Adrenal gland (tissue), 12 donors: Measurements from ENCODE around the gene STAT6. TPM values are rescaled to one million over a fixed set of nuclear protein-coding genes. Genes with fewer than 3 reads are reported as not detected.

Experiments
- DNase-seq, 7 donors: peaks; one replicate each; pipeline ENCODE4 v3.0.0-alpha.2; 2019 to 2020
- H3K27ac ChIP-seq, 5 donors: fragments of 200-600 bp; sonication (generic) in 4 of 5; 1 replicate in 3 of 5; 2 replicates in 2 of 5; pipeline versions ENCODE4 v1.5.1 to v1.8.0; 2016 to 2020; ENCODE audit warnings: mild to moderate bottlenecking in 1 of 5
- H3K27me3 ChIP-seq: fragments of 200-600 bp; 2 replicates; pipeline ENCODE4 v1.8.0; 2021
- H3K36me3 ChIP-seq, 2 donors: fragments of 200-600 bp; replicated peaks in 1 of 2; 1 replicate in 1 of 2; 2 replicates in 1 of 2; pipeline versions ENCODE4 v1.5.1 to v1.8.0; 2018 to 2022
- H3K4me1 ChIP-seq, 2 donors: fragments of 200-600 bp; replicated peaks in 1 of 2; 1 replicate in 1 of 2; 2 replicates in 1 of 2; pipeline versions ENCODE4 v1.5.1 to v1.8.0; 2018 to 2021
- H3K4me3 ChIP-seq, 4 donors: fragments of 200-600 bp; sonication (generic) in 3 of 4; one replicate each; pipeline ENCODE4 v1.5.1; 2016 to 2018
- H3K9me3 ChIP-seq, 3 donors: fragments of 200-600 bp; sonication (generic) in 1 of 3; replicated peaks in 1 of 3; 1 replicate in 2 of 3; 2 replicates in 1 of 3; pipeline versions ENCODE4 v1.5.1 to v1.8.0; 2016 to 2021
- POLR2A ChIP-seq, 2 donors: fragments of 450-650 bp; IDR thresholded peaks; one replicate each; pipeline ENCODE4 v1.6.1; 2017; ENCODE audit warnings: antibody characterized with exemption in 2 of 2, mild to moderate bottlenecking in 2 of 2, moderate library complexity in 1 of 2
- WGBS, 4 donors: extraction: QIAGEN DNeasy Blood & Tissue Kit in 2 of 4; methylation state at CpG; one replicate each; pipeline versions ENCODE4 v1.1.5 to v1.1.7; 2013 to 2017; 5-methylcytosine and 5-hydroxymethylcytosine counted together
- intact Hi-C, 2 donors: fragments of 100-400 bp; cut with DNase I; formaldehyde crosslinking; loops; one replicate each; pipeline versions ENCODE4 v1.14.1 to v1.15.0; 2022 to 2023
- polyA plus RNA-seq, 3 donors: library from polyadenylated mRNA; stranded (reverse); fragments of 200-250 nt in 2 of 3; fragments of 350-450 nt in 1 of 3; fragmentation: Illumina TruSeq in 1 of 3; extraction: RNeasy Lipid Tissue Mini Kit (QIAGEN cat#74804) in 1 of 3; gene quantifications; one replicate each; pipeline ENCODE4 v1.2.3, GENCODE V29; 2013 to 2014
- total RNA-seq, 9 donors: library from RNA; depleted of rRNA in 4 of 9; stranded (reverse); fragments of >200 nt in 4 of 9; fragments of 120-200 nt in 1 of 9; fragmentation: NEBNext Ultra II Directional in 1 of 9; extraction: Animal tissue kit (Norgen Biotek cat#: 25700) in 1 of 9; gene quantifications; one replicate each; pipeline versions ENCODE4 v1.1.0 to v1.2.4, GENCODE V29; 2013 to 2023
- TF ChIP-seq, protein P1 (sequence below), 6 experiments: fragments of 450-650 bp in 4 of 6; fragments of 200-600 bp in 2 of 6; sonication (generic) in 1 of 6; IDR thresholded peaks; 1 replicate in 5 of 6; 2 replicates in 1 of 6; pipeline versions ENCODE4 v1.5.1 to v1.8.0; 2016 to 2021; ENCODE audit warnings: antibody characterized with exemption in 6 of 6, mild to moderate bottlenecking in 2 of 6, moderate library complexity in 1 of 6
- donor health status: healthy with polysubstance abuse.
- donor health status: Bipolar disorder and iron deficiency.
- donor health status: DM: yes; HTN: yes; CAD: no.
- donor health status: DM: no; HTN: no; CAD: no.
- donor health status: DM: no; HTN: no; CAD: no.
- donor health status: DM: yes; HTN: yes; CAD: no.

STAT6 gene
- total and polyA plus RNA-seq, 12 donors, result 71.9 to 321 (median 155) TPM

- Histone ChIP-seq H3K4me3 (peak overlapping the region in 2 of 4 donors; percentile 60 to 83), H3K36me3 (peaks cover 0 to 9% of the 10 kb centered on the region in 2 donors), H3K9me3 (no peaks in the 10 kb centered on the region), H3K27me3 (no peaks in the 10 kb centered on the region), H3K27ac (peak overlapping the region; percentile 76 to 100 (median 99)), H3K4me1 (peaks cover 12 to 29% of the 10 kb centered on the region in 2 donors)
- TF ChIP-seq POLR2A (IDR thresholded peaks at IDR 0.05), result no peak
- TF ChIP-seq, protein P1, sequence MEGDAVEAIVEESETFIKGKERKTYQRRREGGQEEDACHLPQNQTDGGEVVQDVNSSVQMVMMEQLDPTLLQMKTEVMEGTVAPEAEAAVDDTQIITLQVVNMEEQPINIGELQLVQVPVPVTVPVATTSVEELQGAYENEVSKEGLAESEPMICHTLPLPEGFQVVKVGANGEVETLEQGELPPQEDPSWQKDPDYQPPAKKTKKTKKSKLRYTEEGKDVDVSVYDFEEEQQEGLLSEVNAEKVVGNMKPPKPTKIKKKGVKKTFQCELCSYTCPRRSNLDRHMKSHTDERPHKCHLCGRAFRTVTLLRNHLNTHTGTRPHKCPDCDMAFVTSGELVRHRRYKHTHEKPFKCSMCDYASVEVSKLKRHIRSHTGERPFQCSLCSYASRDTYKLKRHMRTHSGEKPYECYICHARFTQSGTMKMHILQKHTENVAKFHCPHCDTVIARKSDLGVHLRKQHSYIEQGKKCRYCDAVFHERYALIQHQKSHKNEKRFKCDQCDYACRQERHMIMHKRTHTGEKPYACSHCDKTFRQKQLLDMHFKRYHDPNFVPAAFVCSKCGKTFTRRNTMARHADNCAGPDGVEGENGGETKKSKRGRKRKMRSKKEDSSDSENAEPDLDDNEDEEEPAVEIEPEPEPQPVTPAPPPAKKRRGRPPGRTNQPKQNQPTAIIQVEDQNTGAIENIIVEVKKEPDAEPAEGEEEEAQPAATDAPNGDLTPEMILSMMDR (IDR thresholded peaks at IDR 0.05), result peak in 2 of 6 experiments; percentile 56 to 74
- DNase-seq, result no peak
- intact Hi-C loops, result loop anchor here (2.0 to 5.0 kb wide), 2 partner anchors 35 to 42 kb away; partner anchors contain the start of gene NEMP1 (in 1 of the 2)
- 57 to 73% (median 62%) methylated on average over 7 to 9 of the region's 9 CpGs for WGBS, 4 donors
Observed at GRCh38 chr12:57112492-57113294, 1.5 kb upstream of the STAT6 start.

- peaks cover 12 to 34% of the 10 kb centered on the region in 2 donors for H3K4me1 ChIP-seq
- intact Hi-C loops, result loop anchor here (2.0 to 5.0 kb wide), 2 partner anchors 22 to 33 kb away; partner anchors contain the start of genes NAB2 (in 1 of the 2) and NEMP1 (in 1 of the 2)
- TF ChIP-seq, protein P1 (IDR thresholded peaks at IDR 0.05), result peak in 2 of 6 experiments; percentile 12 to 20
- peak in 1 of 2 donors; percentile 25 for TF ChIP-seq POLR2A (IDR thresholded peaks at IDR 0.05)
Observed at GRCh38 chr12:57110104-57111030, 795 bp downstream of the STAT6 start.

DNA sequence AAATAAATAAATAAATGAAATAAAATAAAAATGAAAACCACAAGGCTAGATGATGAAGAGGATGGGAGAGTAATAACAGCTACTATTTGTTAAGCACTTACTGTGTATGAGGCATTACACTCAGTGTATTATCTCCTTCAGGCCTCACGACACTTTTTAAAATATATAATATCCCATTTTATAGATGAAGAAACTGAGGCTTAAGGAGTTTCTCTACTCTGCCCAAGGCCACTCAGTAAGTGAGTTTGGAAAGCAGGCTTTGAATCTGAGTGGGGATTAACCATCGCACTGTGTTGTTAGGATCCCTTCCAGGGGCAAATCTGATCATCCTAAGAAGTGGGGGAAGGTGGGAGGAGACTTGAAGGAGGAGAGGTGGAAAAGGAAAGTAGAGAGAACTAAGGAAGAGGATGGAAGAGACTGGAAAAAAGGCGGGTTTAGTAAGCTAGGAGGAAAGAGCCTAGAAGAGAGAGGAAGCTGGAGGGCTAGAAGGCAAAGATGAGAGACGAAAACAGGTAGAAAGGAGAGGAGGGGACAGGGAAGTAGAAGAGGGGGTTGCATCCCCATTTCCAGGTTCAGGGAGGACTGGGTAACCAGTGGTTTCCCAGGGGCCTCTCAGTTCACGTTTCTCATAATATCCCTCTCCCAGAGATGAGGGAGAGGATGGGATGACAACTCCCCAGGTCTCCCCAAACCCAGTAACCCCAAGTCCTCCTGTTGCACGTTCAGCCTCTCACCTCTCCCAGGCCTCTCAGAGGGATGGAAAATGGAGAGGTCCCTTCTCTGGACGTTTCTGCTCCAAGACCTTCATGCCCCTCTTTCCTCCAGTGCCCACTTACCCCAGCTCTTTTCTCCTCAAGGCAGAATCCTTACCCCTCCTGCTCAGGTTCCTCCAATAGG, 1.7 kb downstream of the STAT6 start:
- H3K4me1 ChIP-seq, result peaks cover 12 to 34% of the 10 kb centered on the region in 2 donors

More at GRCh38 chr12:57110104-57111030, 795 bp downstream of the STAT6 start:
- peaks cover 0 to 30% of the 10 kb centered on the region in 2 donors for H3K36me3 ChIP-seq
- 4 to 6% (median 5%) methylated on average over 15 to 28 of the region's 28 CpGs for WGBS, 4 donors
- peak overlapping the region; percentile 76 to 100 (median 99) for H3K27ac ChIP-seq
- peak; percentile 69 to 81 (median 77) for DNase-seq
- peak overlapping the region; percentile 27 to 98 (median 72) for H3K4me3 ChIP-seq
- H3K9me3 ChIP-seq, result no peaks in the 10 kb centered on the region
- H3K27me3 ChIP-seq, result no peaks in the 10 kb centered on the region

More for the DNA sequence above, 1.7 kb downstream of the STAT6 start:
- Histone ChIP-seq H3K27me3 (no peaks in the 10 kb centered on the region), H3K27ac (peak overlapping the region; percentile 76 to 100 (median 99)), H3K4me3 (peak overlapping the region in 2 of 4 donors; percentile 60 to 83), H3K9me3 (no peaks in the 10 kb centered on the region), H3K36me3 (peaks cover 0 to 39% of the 10 kb centered on the region in 2 donors)
- intact Hi-C loops, result loop anchor here (2.0 to 5.0 kb wide), 2 partner anchors 21 to 32 kb away; partner anchors contain the start of genes NAB2 (in 1 of the 2) and NEMP1 (in 1 of the 2)
- 56 to 63% (median 60%) methylated on average over 7 of the region's 7 CpGs for WGBS, 4 donors
- TF ChIP-seq POLR2A (IDR thresholded peaks at IDR 0.05), result no peak
- TF ChIP-seq, protein P1 (IDR thresholded peaks at IDR 0.05), result no peak
- no peak for DNase-seq
